ENCODE data around the gene DNAH2.

Gene DNAH2

DNA sequence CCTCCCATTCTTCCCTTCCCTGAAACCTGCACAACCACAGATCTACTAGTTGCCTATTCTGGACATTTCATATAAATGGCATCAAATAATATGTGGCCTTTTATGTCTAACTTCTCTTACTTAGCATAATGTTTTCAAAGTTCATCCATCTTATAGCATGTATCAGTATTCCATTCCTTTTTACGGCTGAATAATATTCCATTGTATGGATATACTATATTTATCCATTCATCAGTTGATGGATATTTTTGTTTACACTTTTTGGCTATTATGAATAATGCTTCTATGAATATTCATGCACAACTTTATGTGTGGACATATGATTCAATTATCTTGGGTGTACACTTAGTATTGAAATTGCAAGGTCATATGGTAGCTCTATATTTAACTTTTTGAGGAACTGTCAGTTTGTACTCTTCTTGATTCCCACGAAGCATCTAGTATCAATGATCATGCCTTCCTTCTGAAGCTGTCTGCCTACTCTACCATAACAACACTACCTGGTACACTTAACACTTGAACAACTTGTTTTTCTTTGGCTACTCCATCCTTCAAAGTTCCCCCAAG, 158.3 kb downstream of the DNAH2 start:
- no peak for DNase-seq (ENCODE audit: low spot score)

DNA sequence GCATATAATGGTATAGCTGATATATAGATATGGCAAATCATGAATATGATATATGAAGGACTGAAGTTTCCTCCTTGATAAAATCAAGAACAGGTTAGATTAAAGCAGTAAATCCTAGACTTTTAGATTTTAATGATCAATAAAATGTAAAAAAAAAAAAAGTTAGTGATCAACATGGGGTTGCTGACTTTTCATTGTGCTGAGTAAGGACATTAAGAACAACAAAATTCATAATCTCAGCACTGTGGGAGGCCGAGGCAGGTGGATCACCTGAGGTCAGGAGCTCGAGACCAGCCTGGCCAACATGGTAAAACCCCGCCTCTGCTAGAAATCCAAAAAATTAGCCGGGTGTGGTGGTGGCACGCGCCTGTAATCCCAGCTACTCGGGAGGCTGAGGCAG, 160.7 kb downstream of the DNAH2 start:
- no peak for DNase-seq (ENCODE audit: low spot score)

DNA sequence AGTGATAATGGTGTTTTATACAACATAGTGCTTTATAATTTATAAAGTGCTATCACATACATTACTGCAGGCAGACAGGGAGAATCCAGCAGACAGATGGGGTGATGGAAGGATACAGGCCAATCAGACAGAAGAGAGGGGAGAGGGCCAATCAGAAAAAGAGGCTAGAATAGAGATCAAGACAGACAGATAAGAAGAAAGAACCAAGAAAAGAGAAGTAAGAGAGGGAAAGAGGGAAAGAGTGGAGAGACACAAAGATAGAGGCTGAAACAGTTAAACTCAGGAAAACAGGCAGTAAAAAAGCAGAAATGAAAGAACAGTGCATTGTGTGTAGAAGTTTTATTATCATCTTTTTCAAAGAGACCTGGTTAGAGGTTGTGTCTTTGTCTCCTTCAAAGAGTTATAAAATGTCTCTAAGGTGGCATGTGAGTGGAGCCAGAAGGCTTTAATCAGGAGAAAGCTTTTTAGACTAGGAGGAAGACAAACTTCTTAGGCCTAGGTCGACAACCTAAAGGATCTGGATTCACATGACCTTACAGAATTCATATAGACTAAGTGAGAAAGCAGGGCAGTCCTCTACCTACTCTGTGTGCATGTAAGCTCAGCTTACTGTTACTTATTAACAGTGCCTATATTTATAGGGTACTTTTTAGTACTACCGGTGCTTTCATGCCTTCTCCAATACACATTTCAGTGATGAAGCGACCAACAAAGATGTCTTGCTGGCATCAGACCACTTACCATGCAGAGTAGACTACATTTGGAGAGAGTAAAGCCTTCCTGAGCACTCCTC, 162.7 kb downstream of the DNAH2 start:
- DNase-seq (ENCODE audit: low spot score) = no peak

DNA sequence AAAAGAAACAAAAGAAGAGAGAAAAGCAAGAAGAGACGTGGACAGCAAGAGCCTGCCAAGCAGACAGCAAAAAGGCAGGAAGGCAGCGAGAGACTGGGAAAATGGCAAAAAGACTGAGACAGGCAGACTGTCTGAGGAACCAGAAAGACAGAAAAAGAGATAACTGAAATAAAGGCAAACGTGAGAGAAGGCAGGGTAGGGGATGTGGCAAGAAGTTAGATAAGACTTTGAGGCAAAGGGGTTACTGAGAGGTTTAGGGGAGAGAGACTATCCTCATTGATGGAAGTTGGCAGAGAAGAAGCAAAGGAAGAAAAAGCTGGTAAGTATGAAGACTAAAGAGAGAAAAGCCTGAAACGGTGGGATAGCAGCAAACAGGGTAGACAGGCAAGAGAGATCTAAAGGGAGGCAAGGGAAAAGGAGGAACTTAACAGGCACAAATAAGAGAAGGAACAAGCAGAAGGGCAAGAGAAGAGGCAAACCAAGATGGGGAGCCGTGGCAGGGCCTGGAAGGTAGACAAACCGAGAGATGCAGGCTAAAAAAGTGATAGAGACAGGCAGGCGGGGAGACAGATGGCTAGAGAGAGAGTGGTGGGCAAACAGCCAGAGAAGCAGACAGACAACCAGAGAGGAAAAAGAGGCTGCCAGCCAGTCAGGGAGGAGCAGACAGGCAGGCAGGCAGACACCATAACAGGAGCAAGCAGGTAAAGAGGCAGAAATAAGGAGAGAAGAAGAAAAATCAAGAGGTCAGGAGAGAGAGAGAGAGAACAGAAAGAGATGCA, 163.9 kb downstream of the DNAH2 start:
- DNase-seq (ENCODE audit: low spot score) = no peak

DNA sequence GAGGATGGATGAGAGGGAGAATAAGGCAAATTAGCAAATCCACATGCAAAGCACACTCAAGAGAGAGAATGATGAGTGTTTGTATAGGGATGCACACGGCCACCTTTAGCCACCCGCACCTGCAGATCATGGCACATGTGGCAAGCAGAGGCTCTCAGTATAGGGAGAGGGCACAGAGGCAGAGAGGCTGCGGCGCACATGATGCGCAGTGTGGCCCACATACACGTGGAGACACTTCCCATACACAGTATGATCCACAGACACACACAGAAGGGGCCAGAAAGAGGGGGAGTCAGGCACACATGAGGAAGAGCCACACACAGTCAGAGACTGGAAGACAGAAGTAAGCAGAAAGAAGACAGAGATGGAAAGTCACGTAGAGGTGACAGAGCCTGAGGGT, 164.5 kb downstream of the DNAH2 start:
- DNase-seq (ENCODE audit: low spot score) = no peak

DNA sequence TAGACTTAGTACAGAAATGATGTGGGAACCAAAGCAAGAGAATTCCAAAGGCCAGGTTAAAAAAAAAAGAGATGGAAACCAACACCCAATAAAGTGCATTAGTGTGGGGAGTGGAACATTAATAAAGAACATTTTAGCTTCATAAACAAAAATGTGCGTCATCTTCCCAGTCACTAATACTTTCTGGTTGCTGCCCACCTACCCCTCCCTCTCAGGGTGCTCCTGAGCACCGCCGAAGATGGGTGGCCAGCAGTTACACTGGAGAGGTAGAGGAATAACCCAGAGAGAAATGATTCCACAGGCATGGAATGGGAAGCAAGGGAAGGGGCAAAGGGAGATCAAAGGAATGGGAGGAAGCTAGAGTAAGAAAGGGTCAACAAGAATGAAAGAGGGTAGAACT, 165.1 kb downstream of the DNAH2 start:
- DNase-seq (ENCODE audit: low spot score) = no peak
